Hepatocyte (in vitro differentiated cells): Measurements from ENCODE around the gene TENT5C. TPM values are rescaled to one million over a fixed set of nuclear protein-coding genes. Genes with fewer than 3 reads are reported as not detected.

Experiments used
- DNase-seq: peaks from one replicate; pipeline ENCODE4 v3.0.0-alpha.2; 2016; ENCODE audit warnings: low spot score
- H2AFZ ChIP-seq: fragments of 200-600 bp; sonication (generic); 2 replicates; pipeline ENCODE4 v1.6.0; 2016; ENCODE audit warnings: antibody characterized with exemption, mild to moderate bottlenecking
- H3K27ac ChIP-seq: fragments of 200-600 bp; sonication (generic); 2 replicates; pipeline ENCODE4 v1.5.1; 2016; ENCODE audit warnings: mild to moderate bottlenecking
- H3K27me3 ChIP-seq: fragments of 200-600 bp; sonication (generic); 2 replicates; pipeline ENCODE4 v1.6.1; 2016
- H3K36me3 ChIP-seq: fragments of 200-600 bp; sonication (generic); replicated peaks from 2 replicates; pipeline ENCODE4 v1.5.1; 2016; ENCODE audit warnings: low read depth; ENCODE audit not compliant: insufficient read depth
- H3K4me1 ChIP-seq: fragments of 200-600 bp; sonication (generic); 2 replicates; pipeline ENCODE4 v1.5.1; 2016; ENCODE audit warnings: mild to moderate bottlenecking, moderate library complexity; ENCODE audit not compliant: insufficient read depth
- H3K4me2 ChIP-seq: fragments of 200-600 bp; sonication (generic); 2 replicates; pipeline ENCODE4 v1.6.0; 2016
- H3K4me3 ChIP-seq: fragments of 200-600 bp; sonication (generic); 2 replicates; pipeline ENCODE4 v1.5.1; 2016; ENCODE audit warnings: mild to moderate bottlenecking
- H3K79me2 ChIP-seq: fragments of 200-600 bp; sonication (generic); 2 replicates; pipeline ENCODE4 v1.6.0; 2017; ENCODE audit warnings: mild to moderate bottlenecking
- H3K9me2 ChIP-seq: fragments of 200-600 bp; sonication (generic); replicated peaks from 2 replicates; pipeline ENCODE4 v1.6.0; 2017; ENCODE audit warnings: mild to moderate bottlenecking; ENCODE audit not compliant: insufficient read depth
- H3K9me3 ChIP-seq: fragments of 200-600 bp; sonication (generic); 2 replicates; pipeline ENCODE4 v1.5.1; 2016; ENCODE audit warnings: low read depth, mild to moderate bottlenecking
- H4K20me1 ChIP-seq: fragments of 200-600 bp; sonication (generic); 2 replicates; pipeline ENCODE4 v1.6.0; 2016; ENCODE audit warnings: mild to moderate bottlenecking; ENCODE audit not compliant: insufficient read depth, poor library complexity, severe bottlenecking
- CTCF ChIP-seq: fragments of 200-600 bp; sonication (generic); IDR thresholded peaks from 2 replicates; pipeline ENCODE4 v1.5.1; 2016; ENCODE audit warnings: antibody characterized with exemption, mild to moderate bottlenecking; ENCODE audit not compliant: poor library complexity
- EZH2 ChIP-seq: fragments of 200-600 bp; sonication (generic); IDR thresholded peaks from 2 replicates; pipeline ENCODE4 v1.6.1; 2016; ENCODE audit warnings: antibody characterized with exemption, mild to moderate bottlenecking, borderline replicate concordance
- EZH2phosphoT487 ChIP-seq: fragments of 200-600 bp; sonication (generic); IDR thresholded peaks from one replicate; pipeline ENCODE4 v1.6.1; 2018; ENCODE audit warnings: antibody characterized with exemption, mild to moderate bottlenecking, low read depth, moderate library complexity; ENCODE audit not compliant: unreplicated experiment, severe bottlenecking
- WGBS: methylation state at CpG from one replicate; pipeline ENCODE4 v1.1.6; 2016; ENCODE audit warnings: low lambda C conversion rate; ENCODE audit errors: missing lambda C conversion rate; 5-methylcytosine and 5-hydroxymethylcytosine counted together
- polyA plus RNA-seq: library from polyadenylated mRNA; unstranded; fragments of >200 nt; fragmentation: Nextera tagmentation; extraction: Ambion mirVana; gene quantifications from 2 replicates; pipeline ENCODE4 v1.2.1, GENCODE V29; 2016
- total RNA-seq: library from RNA; depleted of rRNA; stranded (reverse); fragments of >200 nt; gene quantifications from 2 replicates; pipeline ENCODE4 v1.2.3, GENCODE V29; 2014

TENT5C gene
- total and polyA plus RNA-seq, 2 experiments from 2014 or later: 2.5 to 4.1 TPM

- 92% methylated on average over 10 of the region's 10 CpGs for WGBS
- Histone ChIP-seq H3K27me3 (no peaks in the 10 kb centered on the region), H3K4me1 (no peaks in the 10 kb centered on the region), H3K27ac (no peak overlapping the region), H3K4me2 (no peak overlapping the region), H2AFZ (no peak overlapping the region), H3K79me2 (no peaks in the 10 kb centered on the region), H4K20me1 (no peaks in the 10 kb centered on the region), H3K36me3 (no peaks in the 10 kb centered on the region), H3K9me3 (no peaks in the 10 kb centered on the region), H3K4me3 (no peak overlapping the region), H3K9me2 (no peaks in the 10 kb centered on the region)
- no peak for TF ChIP-seq EZH2phosphoT487
- TF ChIP-seq EZH2: no peak
- no peak for TF ChIP-seq CTCF
- no peak for DNase-seq
Measured at GRCh38 chr1:117646007-117646811, 40.4 kb downstream of the TENT5C start.

DNA sequence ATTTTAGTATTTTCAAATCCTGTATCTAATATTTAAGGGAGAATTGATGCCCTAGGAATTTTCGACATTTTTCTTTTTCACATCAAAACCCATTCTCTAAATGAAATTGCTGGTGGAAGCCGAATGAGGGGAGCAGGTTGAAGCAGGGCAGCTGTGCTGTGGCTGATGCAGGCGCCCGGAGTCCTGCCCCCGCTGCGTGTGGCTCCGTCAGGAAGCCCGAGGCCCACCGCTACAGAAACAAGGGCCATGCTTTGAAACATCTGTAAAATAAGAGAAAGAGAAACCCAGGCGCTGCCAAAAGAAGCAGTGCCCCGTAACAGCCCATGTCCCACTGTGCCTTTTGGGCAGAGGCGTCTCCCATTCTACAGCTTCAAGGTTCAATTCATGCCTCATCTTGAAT, 41.1 kb downstream of the TENT5C start:
- WGBS: 97% methylated on average over 12 of the region's 12 CpGs
- no peak overlapping the region for H3K27ac ChIP-seq
- H3K79me2 ChIP-seq: no peaks in the 10 kb centered on the region

DNA sequence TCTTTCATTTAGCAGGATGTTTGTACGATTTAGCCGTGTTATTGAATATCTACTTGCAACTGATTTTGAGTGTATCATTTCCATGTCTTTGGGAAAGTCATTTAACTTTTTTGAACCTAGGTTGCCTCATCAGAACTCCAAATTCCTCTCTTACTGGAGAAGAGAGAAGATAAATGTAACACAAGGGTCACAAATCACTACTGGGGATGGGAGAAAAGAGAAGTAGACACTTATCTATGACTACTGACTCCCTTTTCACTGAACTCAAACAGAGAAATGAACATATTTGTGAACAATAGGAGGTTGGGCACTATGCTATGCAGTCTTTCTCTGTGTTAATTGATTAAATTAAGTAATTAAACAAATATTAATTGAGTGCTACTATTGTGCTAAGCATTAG, 42.2 kb downstream of the TENT5C start:
- DNase-seq: no peak
- Histone ChIP-seq H3K4me1 (no peaks in the 10 kb centered on the region), H3K4me3 (no peak overlapping the region), H3K9me3 (no peaks in the 10 kb centered on the region), H3K9me2 (no peaks in the 10 kb centered on the region), H3K27ac (no peak overlapping the region), H3K4me2 (no peak overlapping the region), H3K27me3 (no peaks in the 10 kb centered on the region), H2AFZ (no peak overlapping the region), H4K20me1 (no peaks in the 10 kb centered on the region), H3K79me2 (no peaks in the 10 kb centered on the region), H3K36me3 (no peaks in the 10 kb centered on the region)
- 98% methylated on average over 2 of the region's 2 CpGs for WGBS
- TF ChIP-seq EZH2 (no peak), CTCF (no peak), EZH2phosphoT487 (no peak)

More for the DNA sequence above, 41.1 kb downstream of the TENT5C start:
- TF ChIP-seq EZH2phosphoT487: no peak
- H3K4me2 ChIP-seq: no peak overlapping the region
- no peak overlapping the region for H2AFZ ChIP-seq
- no peaks in the 10 kb centered on the region for H3K4me1 ChIP-seq
- H3K4me3 ChIP-seq: no peak overlapping the region
- H4K20me1 ChIP-seq: no peaks in the 10 kb centered on the region
- H3K27me3 ChIP-seq: no peaks in the 10 kb centered on the region
- H3K9me3 ChIP-seq: no peaks in the 10 kb centered on the region
- no peaks in the 10 kb centered on the region for H3K36me3 ChIP-seq
- H3K9me2 ChIP-seq: no peaks in the 10 kb centered on the region
- DNase-seq: no peak

DNA sequence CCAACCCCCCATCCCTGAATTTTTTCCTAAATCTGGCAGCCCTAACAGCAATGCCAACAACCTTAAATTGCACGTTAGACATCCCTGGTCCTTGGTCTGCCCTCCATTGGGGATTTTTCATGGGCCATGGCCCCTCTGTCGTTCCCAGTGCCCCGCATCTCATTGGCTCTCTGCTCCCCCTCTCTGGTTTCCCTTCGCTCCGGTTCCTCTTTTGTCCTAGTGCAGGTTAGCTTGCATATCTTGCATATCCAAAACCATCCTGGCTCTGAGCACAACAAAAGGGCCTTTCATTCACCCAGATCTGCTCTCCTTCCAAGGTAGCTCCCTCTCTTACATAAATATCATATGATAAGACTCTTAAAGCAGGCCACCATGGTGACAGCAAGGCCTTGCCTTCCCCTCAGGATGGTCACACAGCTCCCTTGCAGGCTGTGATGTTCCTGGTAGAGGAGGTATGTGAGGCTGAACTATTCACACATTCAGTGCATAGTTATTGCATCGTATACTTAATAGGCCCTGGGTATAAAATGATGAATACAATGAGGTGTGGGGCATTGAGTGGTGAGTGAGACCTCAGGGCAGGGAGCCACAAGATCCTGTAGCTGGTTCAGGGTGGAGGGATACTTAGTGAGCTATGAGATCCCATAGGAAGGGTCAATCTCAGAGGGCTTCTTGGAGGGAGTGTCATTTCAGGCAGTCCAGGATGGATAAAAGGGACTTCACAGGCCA, 45.2 kb downstream of the TENT5C start:
- WGBS: 87% methylated on average over 6 of the region's 6 CpGs
- no peaks in the 10 kb centered on the region for H3K36me3 ChIP-seq
- H2AFZ ChIP-seq: no peak overlapping the region

More for the DNA sequence above, 45.2 kb downstream of the TENT5C start:
- TF ChIP-seq EZH2phosphoT487 (no peak), CTCF (no peak), EZH2 (no peak)
- Histone ChIP-seq H3K9me2 (no peaks in the 10 kb centered on the region), H3K9me3 (no peaks in the 10 kb centered on the region), H3K4me3 (no peak overlapping the region), H3K4me1 (peaks cover 8% of the 10 kb centered on the region), H3K4me2 (no peak overlapping the region), H4K20me1 (no peaks in the 10 kb centered on the region), H3K27me3 (no peaks in the 10 kb centered on the region), H3K27ac (no peak overlapping the region), H3K79me2 (no peaks in the 10 kb centered on the region)
- DNase-seq: no peak
